ENCODE results near the gene FRMD3. TPM values are rescaled to one million over a fixed set of nuclear protein-coding genes. Genes with fewer than 3 reads are reported as not detected.

FRMD3 gene
- 3.9 TPM for polyA plus RNA-seq (2013, experiment 1 of 4)
- polyA plus RNA-seq (2013, experiment 2 of 4) = 3.4 TPM
- polyA plus RNA-seq (2013, experiment 3 of 4) = 3.8 TPM
- polyA plus RNA-seq (2013, experiment 4 of 4) = 5.8 TPM

- no peaks in the 10 kb centered on the region for H3K36me3 ChIP-seq (ENCODE audit: control insufficient read depth, insufficient read depth, low read length)
- peak within 1 kb of the TSS; percentile 55 for H3K4me3 ChIP-seq (ENCODE audit: insufficient read depth, low read depth, low read length)
- peaks cover 14% of the 10 kb centered on the region for H3K4me1 ChIP-seq (ENCODE audit: control insufficient read depth, insufficient read depth, low read length)
- peaks cover 32% of the 10 kb centered on the region for H3K27me3 ChIP-seq (ENCODE audit: control insufficient read depth, insufficient read depth, low read length, poor library complexity, severe bottlenecking)
- no peak within 1 kb of the TSS for H3K27ac ChIP-seq (ENCODE audit: insufficient read depth, low read depth, low read length, poor library complexity, severe bottlenecking)
- WGBS, 2 experiments = 0 to 1% methylated on average over 85 of the region's 85 CpGs
- H3K9me3 ChIP-seq (ENCODE audit: control insufficient read depth, low read length) = no peaks in the 10 kb centered on the region
These were observed at the start of gene FRMD3 for GRCh38 chr9:83538172-83538889. FRMD3 (minus strand) TSS chr9:83538401; CDS start chr9:83538231, 170 bp downstream.

- H3K36me3 ChIP-seq (ENCODE audit: control insufficient read depth, insufficient read depth, low read length) = no peaks in the 10 kb centered on the region
- no peak overlapping the region for H3K4me3 ChIP-seq (ENCODE audit: insufficient read depth, low read depth, low read length)
- H3K27ac ChIP-seq (ENCODE audit: insufficient read depth, low read depth, low read length, poor library complexity, severe bottlenecking) = no peak overlapping the region
- H3K4me1 ChIP-seq (ENCODE audit: control insufficient read depth, insufficient read depth, low read length) = no peaks in the 10 kb centered on the region
- H3K27me3 ChIP-seq (ENCODE audit: control insufficient read depth, insufficient read depth, low read length, poor library complexity, severe bottlenecking) = no peaks in the 10 kb centered on the region
- 48 to 50% methylated on average over 4 of the region's 4 CpGs for WGBS, 2 experiments
- no peaks in the 10 kb centered on the region for H3K9me3 ChIP-seq (ENCODE audit: control insufficient read depth, low read length)
These were observed 46.8 kb upstream of the FRMD3 start for GRCh38 chr9:83584995-83585394.

GRCh38 chr9:83583151-83584014, 45.2 kb upstream of the FRMD3 start:
- no peak overlapping the region for H3K27ac ChIP-seq (ENCODE audit: insufficient read depth, low read depth, low read length, poor library complexity, severe bottlenecking)
- H3K36me3 ChIP-seq (ENCODE audit: control insufficient read depth, insufficient read depth, low read length) = no peaks in the 10 kb centered on the region

DNA sequence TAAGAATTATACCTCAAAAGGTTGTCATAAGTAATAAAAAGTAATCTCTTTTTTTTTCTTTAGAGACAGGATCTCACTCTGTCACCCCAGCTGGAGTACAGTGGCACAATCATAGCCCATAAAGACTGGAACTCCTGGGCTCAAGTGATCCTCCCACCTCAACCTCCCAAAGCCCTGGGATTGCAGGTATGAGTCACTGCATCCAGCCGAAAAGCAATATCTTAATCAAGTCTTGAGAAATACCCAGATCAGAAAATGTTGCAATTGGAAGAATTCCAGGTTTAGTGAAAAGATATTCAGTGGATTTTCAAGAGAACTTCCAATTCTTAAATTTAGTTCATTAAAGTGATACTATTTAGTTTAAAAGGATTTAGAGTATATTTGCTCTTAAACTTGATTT, 43.8 kb upstream of the FRMD3 start:
- WGBS, 2 experiments = 83 to 88% methylated on average over 1 of the region's 1 CpG
- no peaks in the 10 kb centered on the region for H3K27me3 ChIP-seq (ENCODE audit: control insufficient read depth, insufficient read depth, low read length, poor library complexity, severe bottlenecking)

More at GRCh38 chr9:83583151-83584014, 45.2 kb upstream of the FRMD3 start:
- H3K27me3 ChIP-seq (ENCODE audit: control insufficient read depth, insufficient read depth, low read length, poor library complexity, severe bottlenecking) = no peaks in the 10 kb centered on the region
- 73 to 74% methylated on average over 6 of the region's 6 CpGs for WGBS, 2 experiments
- H3K4me1 ChIP-seq (ENCODE audit: control insufficient read depth, insufficient read depth, low read length) = no peaks in the 10 kb centered on the region
- no peaks in the 10 kb centered on the region for H3K9me3 ChIP-seq (ENCODE audit: control insufficient read depth, low read length)
- H3K4me3 ChIP-seq (ENCODE audit: insufficient read depth, low read depth, low read length) = no peak overlapping the region

DNA sequence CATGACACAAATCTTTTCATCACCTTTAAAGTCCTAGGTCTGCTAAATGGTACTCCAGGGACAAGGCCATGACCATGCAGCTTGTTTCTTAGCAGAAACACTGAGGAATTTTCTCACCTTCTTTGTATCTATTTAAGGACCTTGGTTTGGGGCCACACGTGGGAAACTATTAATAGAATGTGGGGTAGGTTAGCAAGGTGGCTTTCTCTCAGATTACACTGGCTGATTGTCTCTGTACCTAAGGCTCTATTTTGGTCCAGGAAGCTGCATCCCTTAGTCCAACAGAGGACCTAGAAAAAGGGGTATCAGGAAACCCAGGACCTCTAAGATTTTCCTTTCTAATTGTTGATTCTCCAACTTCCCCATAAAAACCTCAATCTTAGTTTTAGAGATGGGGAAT, 36.3 kb upstream of the FRMD3 start:
- no peaks in the 10 kb centered on the region for H3K27me3 ChIP-seq (ENCODE audit: control insufficient read depth, insufficient read depth, low read length, poor library complexity, severe bottlenecking)
- 69 to 78% methylated on average over 1 of the region's 1 CpG for WGBS, 2 experiments
- no peaks in the 10 kb centered on the region for H3K4me1 ChIP-seq (ENCODE audit: control insufficient read depth, insufficient read depth, low read length)
- no peaks in the 10 kb centered on the region for H3K9me3 ChIP-seq (ENCODE audit: control insufficient read depth, low read length)
- H3K4me3 ChIP-seq (ENCODE audit: insufficient read depth, low read depth, low read length) = no peak overlapping the region
- H3K36me3 ChIP-seq (ENCODE audit: control insufficient read depth, insufficient read depth, low read length) = no peaks in the 10 kb centered on the region
- H3K27ac ChIP-seq (ENCODE audit: insufficient read depth, low read depth, low read length, poor library complexity, severe bottlenecking) = no peak overlapping the region

More for the DNA sequence above, 43.8 kb upstream of the FRMD3 start:
- Histone ChIP-seq H3K27ac (ENCODE audit: insufficient read depth, low read depth, low read length, poor library complexity, severe bottlenecking) (no peak overlapping the region), H3K9me3 (ENCODE audit: control insufficient read depth, low read length) (no peaks in the 10 kb centered on the region), H3K4me3 (ENCODE audit: insufficient read depth, low read depth, low read length) (no peak overlapping the region), H3K4me1 (ENCODE audit: control insufficient read depth, insufficient read depth, low read length) (no peaks in the 10 kb centered on the region), H3K36me3 (ENCODE audit: control insufficient read depth, insufficient read depth, low read length) (no peaks in the 10 kb centered on the region)

GRCh38 chr9:83572524-83572923, 34.3 kb upstream of the FRMD3 start:
- no peak overlapping the region for H3K27ac ChIP-seq (ENCODE audit: insufficient read depth, low read depth, low read length, poor library complexity, severe bottlenecking)
- 92 to 95% methylated on average over 5 of the region's 5 CpGs for WGBS, 2 experiments
- H3K4me1 ChIP-seq (ENCODE audit: control insufficient read depth, insufficient read depth, low read length) = no peaks in the 10 kb centered on the region
- no peak overlapping the region for H3K4me3 ChIP-seq (ENCODE audit: insufficient read depth, low read depth, low read length)
- H3K27me3 ChIP-seq (ENCODE audit: control insufficient read depth, insufficient read depth, low read length, poor library complexity, severe bottlenecking) = no peaks in the 10 kb centered on the region
- no peaks in the 10 kb centered on the region for H3K36me3 ChIP-seq (ENCODE audit: control insufficient read depth, insufficient read depth, low read length)
- H3K9me3 ChIP-seq (ENCODE audit: control insufficient read depth, low read length) = no peaks in the 10 kb centered on the region

- Histone ChIP-seq H3K9me3 (ENCODE audit: control insufficient read depth, low read length) (no peaks in the 10 kb centered on the region), H3K4me3 (ENCODE audit: insufficient read depth, low read depth, low read length) (no peak overlapping the region), H3K36me3 (ENCODE audit: control insufficient read depth, insufficient read depth, low read length) (no peaks in the 10 kb centered on the region), H3K4me1 (ENCODE audit: control insufficient read depth, insufficient read depth, low read length) (no peaks in the 10 kb centered on the region), H3K27ac (ENCODE audit: insufficient read depth, low read depth, low read length, poor library complexity, severe bottlenecking) (no peak overlapping the region), H3K27me3 (ENCODE audit: control insufficient read depth, insufficient read depth, low read length, poor library complexity, severe bottlenecking) (no peaks in the 10 kb centered on the region)
- 85 to 96% methylated on average over 1 of the region's 1 CpG for WGBS, 2 experiments
These were observed 32.2 kb upstream of the FRMD3 start for GRCh38 chr9:83570359-83570758.

DNA sequence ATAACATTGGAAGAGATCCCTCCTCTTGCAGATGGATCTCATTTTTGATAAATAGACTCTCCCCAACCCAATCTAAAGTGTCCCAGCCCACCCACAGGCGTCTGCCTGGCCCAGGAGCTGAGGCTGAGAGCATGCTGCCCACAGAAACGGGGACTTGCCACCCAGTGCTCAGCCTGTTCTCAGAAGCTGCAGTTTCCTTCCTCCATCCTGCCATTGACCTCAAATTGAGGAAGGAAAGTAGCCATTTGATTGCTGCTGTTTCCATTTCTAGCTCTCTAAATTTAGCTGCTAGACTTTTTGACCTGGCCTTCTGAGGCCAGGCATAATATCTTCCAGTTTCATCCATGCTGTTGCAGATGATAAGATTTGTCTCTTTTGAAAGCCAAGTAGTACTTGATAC, 31.1 kb upstream of the FRMD3 start:
- Histone ChIP-seq H3K27me3 (ENCODE audit: control insufficient read depth, insufficient read depth, low read length, poor library complexity, severe bottlenecking) (no peaks in the 10 kb centered on the region), H3K36me3 (ENCODE audit: control insufficient read depth, insufficient read depth, low read length) (no peaks in the 10 kb centered on the region), H3K4me3 (ENCODE audit: insufficient read depth, low read depth, low read length) (no peak overlapping the region), H3K9me3 (ENCODE audit: control insufficient read depth, low read length) (no peaks in the 10 kb centered on the region), H3K4me1 (ENCODE audit: control insufficient read depth, insufficient read depth, low read length) (no peaks in the 10 kb centered on the region), H3K27ac (ENCODE audit: insufficient read depth, low read depth, low read length, poor library complexity, severe bottlenecking) (no peak overlapping the region)
- 75 to 83% methylated on average over 2 of the region's 2 CpGs for WGBS, 2 experiments

GRCh38 chr9:83563360-83563759, 25.2 kb upstream of the FRMD3 start:
- no peaks in the 10 kb centered on the region for H3K36me3 ChIP-seq (ENCODE audit: control insufficient read depth, insufficient read depth, low read length)
- H3K4me3 ChIP-seq (ENCODE audit: insufficient read depth, low read depth, low read length) = no peak overlapping the region
- no peaks in the 10 kb centered on the region for H3K9me3 ChIP-seq (ENCODE audit: control insufficient read depth, low read length)
- no peaks in the 10 kb centered on the region for H3K27me3 ChIP-seq (ENCODE audit: control insufficient read depth, insufficient read depth, low read length, poor library complexity, severe bottlenecking)
- H3K4me1 ChIP-seq (ENCODE audit: control insufficient read depth, insufficient read depth, low read length) = no peaks in the 10 kb centered on the region
- no peak overlapping the region for H3K27ac ChIP-seq (ENCODE audit: insufficient read depth, low read depth, low read length, poor library complexity, severe bottlenecking)
- WGBS, 2 experiments = 82 to 93% methylated on average over 2 of the region's 2 CpGs

DNA sequence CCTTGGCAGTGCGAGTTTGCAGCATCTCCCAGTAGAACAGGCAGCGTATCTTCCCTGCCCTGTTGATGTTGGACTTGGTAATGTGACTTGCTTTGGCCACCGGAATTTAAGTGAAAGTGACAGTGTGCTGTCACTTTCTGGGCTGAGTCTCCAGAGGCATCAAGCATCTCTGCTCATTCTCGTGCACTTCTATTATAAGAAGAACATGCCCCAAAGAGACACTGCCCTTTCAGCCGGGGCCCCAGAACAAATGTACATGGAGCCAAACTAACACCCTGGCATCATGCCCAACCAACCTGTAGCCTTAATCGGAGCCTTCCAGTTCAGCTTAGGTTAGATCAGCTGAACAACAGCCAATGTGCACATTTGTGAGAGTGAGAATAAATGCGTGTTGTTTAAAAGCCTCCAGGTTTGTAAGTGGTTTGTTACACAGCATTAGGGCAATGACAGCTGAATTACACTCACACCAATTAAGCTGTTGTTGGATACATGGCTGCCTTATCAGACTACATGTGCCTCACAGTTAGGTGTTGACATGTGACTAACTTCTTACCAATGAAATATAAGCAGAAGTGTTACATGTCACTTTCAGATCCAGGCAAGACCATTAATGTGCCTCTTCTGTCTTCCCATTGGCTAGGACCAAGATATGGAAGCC, 22.1 kb upstream of the FRMD3 start:
- Histone ChIP-seq H3K9me3 (ENCODE audit: control insufficient read depth, low read length) (no peaks in the 10 kb centered on the region), H3K27ac (ENCODE audit: insufficient read depth, low read depth, low read length, poor library complexity, severe bottlenecking) (no peak overlapping the region), H3K36me3 (ENCODE audit: control insufficient read depth, insufficient read depth, low read length) (no peaks in the 10 kb centered on the region), H3K4me1 (ENCODE audit: control insufficient read depth, insufficient read depth, low read length) (no peaks in the 10 kb centered on the region), H3K27me3 (ENCODE audit: control insufficient read depth, insufficient read depth, low read length, poor library complexity, severe bottlenecking) (no peaks in the 10 kb centered on the region), H3K4me3 (ENCODE audit: insufficient read depth, low read depth, low read length) (no peak overlapping the region)
- WGBS, 2 experiments = 91 to 95% methylated on average over 7 of the region's 7 CpGs
